ENCODE results near the gene MED6. TPM values are rescaled to one million over a fixed set of nuclear protein-coding genes. Genes with fewer than 3 reads are reported as not detected.
A peak's percentile ranks its signal among the peaks of the same experiment; 100 is the strongest.

The MED6 gene, protein sequence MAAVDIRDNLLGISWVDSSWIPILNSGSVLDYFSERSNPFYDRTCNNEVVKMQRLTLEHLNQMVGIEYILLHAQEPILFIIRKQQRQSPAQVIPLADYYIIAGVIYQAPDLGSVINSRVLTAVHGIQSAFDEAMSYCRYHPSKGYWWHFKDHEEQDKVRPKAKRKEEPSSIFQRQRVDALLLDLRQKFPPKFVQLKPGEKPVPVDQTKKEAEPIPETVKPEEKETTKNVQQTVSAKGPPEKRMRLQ
- polyA plus RNA-seq (2013, experiment 1 of 2; ENCODE audit: insufficient read length): 30.4 TPM
- 25.8 TPM for polyA plus RNA-seq (2013, experiment 2 of 2; ENCODE audit: insufficient read length)

DNA sequence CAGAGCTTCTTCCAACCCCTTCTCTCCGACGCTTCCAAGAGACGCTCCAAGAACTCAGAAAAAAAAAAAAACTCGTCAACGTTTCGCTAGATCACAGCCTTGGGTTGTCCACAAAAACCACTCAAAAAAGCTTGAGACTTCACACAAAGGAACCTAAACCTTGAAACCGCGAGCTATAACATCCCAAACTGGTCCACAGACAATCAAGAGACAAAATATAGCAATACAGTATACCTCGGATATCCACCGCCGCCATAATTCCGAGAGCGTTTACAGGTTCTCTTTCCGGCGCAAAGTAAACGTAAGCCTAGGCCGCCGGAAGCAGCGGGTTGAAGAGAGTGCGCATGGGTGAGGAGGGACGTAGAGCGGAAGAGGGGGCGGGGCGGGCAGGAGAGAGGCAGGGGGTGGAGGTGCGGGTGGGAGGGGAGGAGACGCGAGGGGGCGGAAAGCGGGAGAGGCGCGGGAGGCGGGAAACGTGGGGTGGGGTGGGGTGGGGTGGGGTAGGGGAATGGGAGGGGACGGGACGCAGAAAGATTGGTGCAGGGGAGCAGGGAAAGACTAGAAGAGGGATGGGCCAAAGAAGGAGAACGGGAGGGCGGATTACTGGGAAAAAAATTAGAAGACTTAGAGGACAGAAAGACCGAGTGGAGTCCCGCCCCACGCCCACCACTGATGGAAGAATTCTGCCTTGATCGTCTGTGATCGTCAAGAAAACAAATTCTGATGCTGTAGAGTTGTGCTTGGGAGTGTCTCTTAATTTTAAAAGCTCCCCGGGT lies at the start of gene MED6:
MED6 (minus strand) TSS at position 274 of the 776 bp plus-strand sequence; CDS start at position 256, 18 bp downstream.
- peak; percentile 94 for DNase-seq

GRCh38 chr14:70649803-70650202 lies 49.3 kb upstream of the MED6 start:
- DNase-seq: no peak

- DNase-seq: no peak
Measured at GRCh38 chr14:70648346-70648745, 47.9 kb upstream of the MED6 start.

GRCh38 chr14:70646705-70647104 lies 46.2 kb upstream of the MED6 start:
- DNase-seq: no peak

- no peak for DNase-seq
Measured at GRCh38 chr14:70645892-70646291, 45.4 kb upstream of the MED6 start.

DNA sequence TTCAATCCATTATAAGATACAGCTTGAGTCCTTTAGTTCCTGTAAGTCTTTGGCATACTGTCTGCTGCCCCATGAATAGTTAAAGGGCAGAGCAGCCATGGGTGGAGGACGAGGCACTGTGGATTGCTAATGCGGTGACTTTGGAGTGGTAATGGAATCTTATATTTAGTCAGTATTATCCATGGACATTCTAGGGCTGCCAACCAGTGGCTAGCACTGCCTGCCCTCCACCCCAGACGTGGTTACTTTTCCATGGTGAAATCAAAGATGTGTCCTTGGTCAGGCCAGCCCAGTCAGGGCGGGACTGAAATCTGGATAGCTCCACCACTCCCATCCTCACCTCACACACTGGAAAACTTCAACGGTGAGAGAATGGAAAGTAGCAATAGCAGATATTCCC lies 43.5 kb upstream of the MED6 start:
- no peak for DNase-seq

- no peak for DNase-seq
Measured at GRCh38 chr14:70642303-70643235, 42.1 kb upstream of the MED6 start.

GRCh38 chr14:70641548-70642302 lies 41.3 kb upstream of the MED6 start, which contains the start of gene TTC9:
TTC9 (plus strand) TSS chr14:70641916; CDS start chr14:70642130, 214 bp downstream.
- DNase-seq: no peak

- peak; percentile 18 for DNase-seq
Measured at GRCh38 chr14:70640938-70641547, 40.6 kb upstream of the MED6 start.

DNA sequence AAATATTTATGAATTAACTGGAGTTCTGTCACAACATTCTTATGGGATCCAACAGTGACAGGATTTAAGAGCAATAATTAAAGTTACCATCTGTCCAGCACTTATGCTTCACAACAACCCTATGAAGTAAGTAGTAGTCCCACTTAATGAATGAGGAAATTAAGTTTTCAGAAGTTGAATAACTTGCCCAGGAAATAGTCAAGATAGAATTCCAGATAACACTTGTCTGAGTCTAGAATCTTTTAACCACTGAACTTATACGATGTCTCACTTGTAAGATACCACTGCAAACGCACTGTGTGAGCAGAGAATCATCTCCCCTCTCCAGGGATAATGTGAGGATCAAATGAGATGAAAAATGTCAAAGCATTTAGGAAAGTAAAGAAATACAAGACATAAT lies 38.0 kb upstream of the MED6 start:
- DNase-seq: no peak

DNA sequence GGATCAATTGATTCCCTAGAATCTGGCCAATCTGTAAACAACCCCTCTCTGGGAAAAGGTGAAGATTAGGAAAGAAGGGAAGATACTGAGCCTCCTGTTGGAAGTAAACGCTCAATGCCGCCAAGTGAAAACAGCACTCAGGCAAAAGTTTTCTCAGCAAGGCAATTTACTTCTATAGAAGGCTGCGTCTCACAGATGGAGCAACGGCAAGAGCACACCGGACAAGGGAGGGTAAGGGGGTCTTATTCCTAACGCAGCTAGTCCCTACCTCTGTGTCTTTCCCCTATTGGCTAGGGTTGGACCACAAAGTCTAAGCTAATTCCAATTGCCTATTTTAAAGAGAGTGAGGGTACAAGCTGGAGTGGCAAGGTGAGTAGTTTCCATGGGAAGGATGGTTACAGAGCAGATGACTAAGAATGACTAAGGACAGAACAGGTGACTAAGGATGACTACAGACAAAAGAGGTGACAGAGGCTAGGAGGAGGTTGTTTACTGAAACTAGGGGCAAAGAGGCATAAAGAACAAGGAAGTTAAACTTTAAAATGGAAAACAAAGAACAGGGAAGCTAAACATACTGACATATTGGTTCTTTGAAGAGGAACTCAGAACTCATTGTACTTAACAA lies 35.6 kb upstream of the MED6 start:
- DNase-seq: no peak

DNA sequence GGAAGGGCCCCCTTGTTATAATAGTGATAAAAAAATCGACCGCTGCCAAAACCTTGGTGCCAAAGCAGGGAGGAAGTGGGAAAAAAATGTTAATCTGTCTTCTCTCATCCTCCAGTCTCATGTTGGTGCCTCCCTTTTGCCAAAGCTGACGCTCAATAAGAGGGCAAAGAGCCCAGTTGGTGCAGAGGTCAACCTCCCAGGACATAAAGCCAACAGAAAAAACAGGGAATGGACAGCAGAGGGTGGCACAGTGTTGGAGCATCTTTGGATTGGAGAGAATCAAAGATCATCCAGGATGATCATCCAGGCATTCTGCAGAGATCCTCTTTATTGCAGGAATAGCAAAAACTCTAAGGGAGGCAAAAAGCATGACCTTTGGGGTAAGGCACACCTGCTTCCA lies 31.5 kb upstream of the MED6 start:
- DNase-seq: no peak

DNA sequence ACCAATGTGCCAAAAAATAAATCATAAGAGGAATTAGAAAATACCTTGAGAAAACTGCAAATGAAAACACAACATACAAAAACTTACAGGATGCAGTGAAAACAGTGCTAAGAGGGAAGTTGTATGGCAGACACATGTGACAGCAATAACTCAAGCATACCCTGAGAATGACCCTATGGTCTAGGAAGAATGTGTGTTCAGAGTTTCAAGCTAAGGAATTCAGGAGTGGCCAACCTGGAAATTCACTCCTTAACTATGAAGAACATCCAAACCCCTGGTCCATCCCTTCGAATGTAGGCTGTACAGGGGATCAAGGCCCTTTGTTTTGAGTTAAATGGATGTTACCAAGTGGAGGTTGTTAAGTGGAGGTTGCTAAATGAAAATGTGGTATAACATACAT lies 24.5 kb upstream of the MED6 start:
- DNase-seq: no peak

DNA sequence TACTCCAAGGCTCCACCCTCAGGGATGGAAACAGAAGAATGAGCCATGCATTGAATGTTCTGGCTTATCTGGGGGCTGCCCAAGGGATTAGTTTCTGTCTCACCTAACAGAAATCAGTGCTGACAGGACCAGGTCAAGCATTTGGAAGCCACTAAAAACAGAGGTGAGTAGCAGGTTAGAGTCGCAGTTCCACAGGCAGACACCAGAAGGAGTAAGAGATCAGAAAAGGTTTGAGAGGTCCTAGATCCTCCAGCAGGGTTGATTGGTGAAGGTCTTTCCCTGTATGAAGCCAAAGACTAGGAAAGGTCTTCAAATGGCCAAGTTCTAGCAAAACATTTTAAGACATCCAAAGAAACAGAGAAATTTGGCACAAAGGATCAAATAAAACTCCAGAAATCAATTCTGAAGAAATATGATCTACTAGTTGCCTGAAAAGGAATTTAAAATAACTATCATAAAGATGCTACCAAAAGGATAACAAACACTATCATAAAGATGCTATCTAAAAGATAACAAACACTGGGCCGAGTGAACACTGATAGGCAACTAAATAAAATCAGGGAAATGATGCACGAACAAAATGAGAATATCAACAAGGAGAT lies 21.8 kb upstream of the MED6 start:
- peak; percentile 21 for DNase-seq

DNA sequence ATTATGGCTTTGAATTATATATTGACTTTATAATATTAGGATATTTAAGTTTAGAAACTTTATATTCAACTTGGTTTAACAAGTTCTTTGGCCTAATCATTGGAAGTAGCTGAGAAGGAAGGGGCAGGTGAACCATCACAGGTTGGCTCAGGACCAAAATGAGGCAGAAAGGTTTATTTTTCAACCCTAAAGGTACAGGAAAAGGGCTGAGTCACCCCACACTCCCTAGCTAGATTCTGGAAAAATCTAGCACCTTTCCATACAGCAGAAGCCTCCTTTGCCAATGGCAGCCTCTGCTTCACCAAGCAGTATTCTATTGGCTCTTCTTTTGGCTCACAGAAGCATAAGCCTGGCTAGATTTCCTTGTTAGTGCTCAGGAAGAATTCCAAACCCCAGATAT lies 19.3 kb upstream of the MED6 start:
- DNase-seq: no peak

- no peak for DNase-seq
Measured at GRCh38 chr14:70618314-70618713, 17.9 kb upstream of the MED6 start.

DNA sequence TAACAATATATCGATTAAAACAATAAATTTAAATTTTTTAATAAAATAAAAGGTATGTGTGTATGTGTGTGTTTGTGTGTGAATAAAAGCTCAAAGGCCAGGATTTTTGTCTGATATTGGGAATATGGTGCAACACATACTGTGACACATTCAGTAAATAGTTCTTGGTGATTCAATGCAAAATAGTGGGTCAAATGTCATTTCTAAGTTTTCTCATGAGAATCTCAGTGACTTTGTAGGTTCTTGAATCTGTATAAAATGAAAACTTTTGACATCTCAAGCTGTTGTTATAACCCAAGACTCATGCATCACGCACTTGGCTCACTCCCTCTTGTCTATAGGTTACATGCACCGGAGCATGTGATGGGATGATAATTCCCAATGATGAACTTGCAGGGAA lies 16.2 kb upstream of the MED6 start:
- no peak for DNase-seq

DNA sequence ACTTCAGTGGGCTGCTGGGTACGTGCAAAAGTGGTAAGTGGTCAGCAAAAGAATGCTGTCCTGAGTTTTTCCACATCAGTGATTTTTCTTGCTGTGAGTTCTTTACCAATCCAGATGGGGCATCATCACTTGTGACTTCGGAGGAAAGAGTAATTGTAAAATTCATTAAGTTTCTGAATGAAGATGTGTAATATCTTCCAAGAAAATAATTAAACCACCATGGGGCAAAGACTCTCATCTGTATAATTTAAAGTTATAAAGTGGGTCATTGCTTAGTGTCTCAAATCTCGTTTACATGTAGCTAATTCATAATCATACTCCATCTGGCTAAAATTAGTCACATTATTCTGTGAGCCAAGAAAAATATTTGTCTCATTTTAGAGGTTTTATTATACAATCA lies 10.8 kb upstream of the MED6 start:
- DNase-seq: no peak

- no peak for DNase-seq
Measured at GRCh38 chr14:70602254-70602653, 1.8 kb upstream of the MED6 start.

DNA sequence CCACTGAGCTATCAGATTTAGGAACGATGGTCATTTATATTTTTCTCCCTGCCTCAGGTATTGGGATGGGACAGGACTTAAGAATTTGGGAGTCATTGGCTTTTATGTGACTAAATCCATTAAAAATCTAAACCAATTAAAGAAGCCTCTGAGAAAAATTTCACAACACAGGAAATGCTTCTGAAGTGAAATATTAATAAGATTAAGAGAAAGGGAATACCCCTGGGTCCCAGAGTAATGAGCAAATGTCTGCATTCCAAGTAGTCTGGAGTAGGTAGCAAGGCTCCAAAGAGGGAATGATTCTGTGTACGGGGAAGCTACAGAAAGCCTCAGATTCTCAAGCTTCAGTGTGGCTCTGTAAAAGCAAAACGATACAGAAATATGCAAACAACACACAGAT lies 707 bp upstream of the MED6 start:
- peak; percentile 76 for DNase-seq

DNA sequence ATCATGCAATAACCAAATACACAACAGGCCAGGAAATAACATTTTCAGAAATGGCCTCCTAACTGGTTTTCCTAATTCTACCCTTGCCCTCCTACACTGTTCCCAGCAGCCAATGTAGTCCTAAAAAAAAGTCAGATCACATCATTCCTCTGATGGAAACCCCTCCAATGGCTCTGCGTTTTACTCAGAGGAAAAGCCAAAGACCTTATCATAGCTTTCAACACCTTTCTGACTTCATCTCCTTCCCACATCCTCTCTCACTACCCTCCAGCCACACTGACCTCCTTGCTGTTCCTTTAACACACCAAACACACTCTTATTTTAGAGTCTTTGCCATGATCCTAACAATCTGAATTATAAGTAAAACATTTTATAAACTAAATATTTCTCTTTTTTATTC lies 1.1 kb downstream of the MED6 start:
- no peak for DNase-seq

All from fibroblast of skin of abdomen (primary cell).